Globus pallidus (tissue), 1 donor: Measurements from ENCODE around the gene HMGN1.
"Not testable (repeated sequence)": the region's sequence is repeated elsewhere in the genome, so short reads cannot be mapped to it uniquely, and the experiment has no call there.

Experiments
- DNase-seq: peaks from one replicate; pipeline ENCODE4 v3.0.0-alpha.2; 2015; ENCODE audit warnings: low spot score

The HMGN1 gene, protein sequence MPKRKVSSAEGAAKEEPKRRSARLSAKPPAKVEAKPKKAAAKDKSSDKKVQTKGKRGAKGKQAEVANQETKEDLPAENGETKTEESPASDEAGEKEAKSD

DNA sequence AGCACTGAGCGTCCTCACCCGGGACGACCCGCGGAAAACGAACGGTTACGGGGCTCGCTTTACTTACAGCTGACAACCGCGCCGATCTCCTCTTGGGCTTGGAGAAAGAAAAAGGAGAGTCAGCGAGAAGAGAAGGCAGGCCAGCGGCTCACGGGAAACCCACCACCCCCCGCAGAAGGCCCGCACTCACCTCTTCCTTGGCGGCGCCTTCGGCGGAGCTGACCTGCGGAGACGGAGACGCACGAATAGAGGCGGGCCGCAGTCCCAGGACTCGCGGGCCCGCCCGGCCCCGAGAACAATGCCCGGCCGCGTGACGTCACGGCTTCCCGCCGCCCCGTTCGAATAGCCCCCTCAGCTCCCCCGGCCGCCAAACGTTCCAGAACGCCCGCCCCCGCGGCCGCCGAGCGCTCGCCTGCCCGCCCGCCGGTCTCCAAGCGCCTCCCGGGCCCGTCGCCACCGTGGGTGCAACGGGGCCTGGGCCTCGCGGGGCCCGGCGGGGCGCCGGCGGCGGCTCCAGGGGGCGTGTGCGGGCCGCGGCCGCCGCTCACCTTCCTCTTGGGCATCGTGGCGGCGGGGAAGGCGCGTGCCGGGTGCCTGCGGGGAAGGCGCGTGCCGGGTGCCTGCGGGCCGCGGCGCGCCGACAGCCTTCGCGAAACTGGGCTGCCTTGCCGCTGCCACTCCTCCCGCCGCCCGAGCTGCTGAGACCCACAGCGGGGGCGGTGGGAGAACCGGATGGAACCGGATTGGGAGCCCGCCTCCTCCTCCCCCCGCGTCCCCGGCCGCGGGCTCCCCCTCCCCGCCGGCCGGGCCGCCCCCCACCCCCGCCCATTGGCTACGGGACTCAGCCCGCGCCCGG lies at the start of gene HMGN1:
Gene HMGN1, minus strand, starts transcription at position 734 of the 856 bp plus-strand sequence. Its CDS starts 171 bp downstream, at position 563.
- DNase-seq: peak; percentile 82

DNA sequence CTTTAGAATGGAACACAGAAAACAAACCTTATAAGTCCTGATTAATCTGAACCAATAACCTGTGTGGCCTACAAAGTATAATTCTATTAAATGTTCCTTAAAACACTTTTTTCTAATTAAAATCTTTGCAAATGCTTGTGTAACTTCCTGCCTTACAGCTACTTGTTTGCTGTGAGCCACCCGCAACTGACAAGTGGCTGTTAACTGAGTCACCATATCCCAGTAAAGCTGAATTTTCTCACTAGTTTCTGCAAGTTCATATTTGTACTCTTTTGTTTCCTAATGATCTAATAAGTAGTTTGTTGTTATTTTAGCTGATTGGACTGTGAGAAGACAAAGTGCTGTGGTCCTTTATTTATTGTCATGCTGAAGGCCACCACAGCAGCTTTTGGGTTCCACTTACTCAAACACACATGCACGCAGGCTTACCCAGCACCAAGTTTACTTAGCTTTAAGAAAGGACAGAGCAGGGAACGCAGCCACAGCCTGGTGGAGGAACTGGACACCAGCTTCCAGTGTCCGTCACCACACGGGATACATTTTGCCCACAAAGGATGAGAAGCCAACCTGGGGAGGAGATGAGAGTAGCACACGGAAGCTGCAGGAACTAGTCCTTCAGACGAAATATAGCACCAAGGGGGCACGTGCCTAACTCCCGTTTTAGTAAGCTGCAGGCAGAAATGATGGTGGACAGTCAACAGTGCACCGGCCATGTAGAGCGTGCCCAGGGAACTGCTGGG lies 48.9 kb upstream of the HMGN1 start:
- DNase-seq: no peak

DNA sequence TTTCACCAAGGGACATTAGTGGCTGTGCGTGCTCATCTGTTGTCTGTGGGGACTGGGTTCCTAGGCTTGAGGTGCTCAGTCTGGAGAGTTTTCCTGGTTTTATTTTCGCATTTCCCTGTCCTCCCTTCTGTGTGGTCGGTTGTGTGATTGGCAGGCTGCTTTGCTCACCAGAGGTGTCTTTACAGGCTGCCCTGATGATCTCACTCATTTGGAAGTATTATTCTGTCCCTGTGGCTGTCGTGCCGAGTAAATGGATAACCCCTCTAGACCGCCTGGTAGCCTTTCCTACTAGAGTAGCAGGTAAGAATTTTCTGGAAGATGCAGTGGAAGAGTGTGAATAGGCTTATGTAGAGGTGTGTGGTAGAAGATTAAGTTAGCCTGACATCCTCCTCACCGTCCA lies 44.1 kb upstream of the HMGN1 start:
- no peak for DNase-seq

DNA sequence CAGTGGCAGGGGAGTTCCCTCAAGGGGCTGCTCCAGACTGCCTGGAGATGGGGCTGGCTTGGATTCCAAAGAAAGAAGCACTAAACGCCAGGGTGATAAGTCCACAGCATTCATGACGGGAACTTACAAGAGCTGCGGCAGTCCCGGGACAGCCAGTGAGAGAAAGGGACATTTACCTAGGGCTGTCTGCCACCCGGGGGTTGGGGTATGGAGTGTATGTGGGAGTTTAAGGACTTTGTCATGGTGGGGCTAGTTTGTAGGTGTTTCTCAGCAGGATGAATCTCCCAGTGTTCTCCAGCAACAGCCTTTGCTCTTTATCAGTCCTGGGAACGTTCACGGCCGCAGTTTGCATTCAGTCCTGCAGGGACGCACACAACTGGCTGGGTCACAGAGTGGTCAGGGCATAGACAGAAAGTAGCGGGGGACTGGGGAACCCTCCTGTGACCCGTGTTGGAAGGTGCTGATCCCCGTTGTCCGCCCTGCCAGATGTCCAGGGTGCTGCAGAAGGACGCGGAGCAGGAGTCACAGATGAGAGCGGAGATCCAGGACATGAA lies 41.4 kb upstream of the HMGN1 start:
- DNase-seq: no peak

DNA sequence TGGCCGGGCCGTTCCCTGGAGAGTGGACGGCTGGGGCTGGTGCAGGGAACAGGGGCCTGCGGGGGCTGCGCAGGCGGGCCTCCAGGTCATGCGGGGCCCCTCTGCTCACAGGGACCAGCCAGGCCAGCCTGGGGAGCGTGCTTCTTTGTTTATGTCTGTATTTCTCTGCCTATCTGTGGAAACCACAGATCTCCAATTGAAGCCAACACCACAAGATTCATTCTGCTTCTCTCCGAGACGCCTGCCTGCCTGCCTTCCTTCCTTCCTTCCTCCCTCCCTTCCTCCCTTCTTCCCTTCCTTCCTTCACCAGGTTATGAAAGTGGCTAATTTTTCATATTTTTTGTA lies 39.9 kb upstream of the HMGN1 start:
- DNase-seq: no peak

DNA sequence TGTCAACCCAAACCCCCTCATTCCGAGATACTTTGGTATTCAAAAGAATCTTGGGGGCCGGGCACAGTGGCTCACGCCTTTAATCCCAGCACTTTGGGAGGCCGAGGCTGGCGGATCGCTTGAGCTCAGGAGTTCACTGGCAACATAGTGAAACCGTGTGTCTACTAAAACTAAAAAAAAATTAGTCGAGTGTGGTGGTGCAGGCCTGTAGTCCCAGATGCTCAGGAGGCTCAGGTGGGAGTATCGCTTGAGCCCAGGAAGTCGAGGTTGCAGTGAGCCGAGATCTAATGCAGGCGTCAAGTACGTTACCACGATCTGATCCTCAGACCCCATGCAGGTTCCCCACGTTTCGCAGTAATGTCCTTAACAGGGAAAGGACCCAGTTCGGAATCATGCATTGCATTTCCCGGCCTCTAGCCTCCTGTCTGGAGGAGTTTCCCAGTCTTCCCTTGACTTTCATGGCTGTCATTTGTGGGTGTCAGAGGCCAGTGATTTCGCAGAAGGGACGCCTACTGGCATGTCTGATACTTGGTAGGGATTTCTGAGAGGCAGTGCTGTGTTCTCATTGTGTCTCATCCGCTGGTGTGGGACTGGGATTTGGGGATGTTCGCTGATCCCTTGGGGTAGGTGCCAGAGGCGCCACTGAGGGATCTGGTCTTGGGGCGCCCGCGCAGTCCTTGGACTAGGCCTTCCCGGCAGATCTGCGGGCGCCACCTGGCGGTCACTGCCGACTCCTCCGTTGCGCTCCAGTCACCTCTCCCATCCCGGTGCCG lies 39.3 kb upstream of the HMGN1 start:
- DNase-seq: peak; percentile 82

DNA sequence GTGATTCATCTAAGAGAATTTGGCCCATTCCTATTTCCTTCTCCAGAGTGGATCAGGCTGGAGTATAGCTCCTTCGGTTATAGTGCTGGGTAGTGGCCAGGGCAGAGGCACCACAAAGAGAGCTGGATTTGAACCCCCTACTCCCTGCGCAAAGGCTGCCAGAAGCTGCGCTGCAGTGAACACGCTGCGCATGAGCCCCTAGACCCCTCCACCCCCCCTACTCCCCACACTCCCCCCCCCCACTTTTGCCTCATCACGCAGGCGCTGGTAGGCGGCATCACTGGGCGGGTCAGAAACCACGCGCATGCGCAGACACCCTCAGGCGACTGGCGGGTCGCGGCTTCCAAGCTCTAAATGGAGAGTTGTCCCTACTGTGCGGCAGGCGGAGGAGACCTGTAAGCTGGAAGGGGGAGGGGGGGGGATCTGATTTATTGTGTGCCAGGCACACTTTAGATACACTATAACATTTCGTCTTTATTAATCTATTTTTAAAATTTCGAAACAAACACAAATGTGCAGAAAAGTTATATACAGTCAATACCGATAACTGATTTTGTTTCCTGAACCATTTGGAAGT lies 38.7 kb upstream of the HMGN1 start:
- DNase-seq: peak; percentile 86

DNA sequence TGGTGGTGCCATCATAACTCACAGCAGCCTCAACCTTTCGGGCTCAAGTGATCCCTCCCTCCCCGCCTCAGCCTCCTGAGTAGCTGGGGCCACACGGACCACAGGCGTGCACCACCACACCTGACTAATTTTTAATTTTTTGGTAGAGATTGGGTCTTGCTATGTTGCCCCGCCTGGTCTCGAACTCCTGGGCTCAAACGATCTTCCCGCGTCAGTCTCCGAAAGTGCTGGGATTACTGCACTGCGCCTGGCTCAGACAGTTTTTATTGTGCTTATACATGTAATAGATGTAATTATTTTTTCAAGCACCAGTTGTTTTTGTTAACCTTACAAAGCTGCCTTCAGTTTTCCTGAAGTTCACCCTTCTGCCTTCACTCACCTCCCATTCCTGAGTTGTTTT lies 38.0 kb upstream of the HMGN1 start:
- DNase-seq: no peak

DNA sequence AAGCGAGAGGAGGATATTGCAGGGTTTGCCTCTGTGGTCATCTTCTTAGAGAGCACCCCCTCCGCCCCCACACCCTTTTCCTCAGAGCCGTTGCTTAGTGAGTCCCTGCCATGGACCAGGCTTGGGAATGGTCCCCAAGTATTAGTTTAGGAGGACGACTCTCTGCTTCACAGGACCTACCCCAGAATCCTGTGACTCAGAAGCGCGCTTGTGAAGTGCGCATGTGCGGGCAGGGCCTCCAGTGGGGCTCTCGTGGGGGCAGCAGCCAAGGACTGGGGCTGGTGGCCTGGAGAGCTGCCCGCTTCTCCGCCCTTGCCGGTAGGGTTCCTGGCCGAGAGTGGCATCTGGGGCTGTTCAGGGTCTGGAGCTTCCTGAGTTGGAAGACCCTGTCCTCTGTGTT lies 37.3 kb upstream of the HMGN1 start:
- peak; percentile 31 for DNase-seq

DNA sequence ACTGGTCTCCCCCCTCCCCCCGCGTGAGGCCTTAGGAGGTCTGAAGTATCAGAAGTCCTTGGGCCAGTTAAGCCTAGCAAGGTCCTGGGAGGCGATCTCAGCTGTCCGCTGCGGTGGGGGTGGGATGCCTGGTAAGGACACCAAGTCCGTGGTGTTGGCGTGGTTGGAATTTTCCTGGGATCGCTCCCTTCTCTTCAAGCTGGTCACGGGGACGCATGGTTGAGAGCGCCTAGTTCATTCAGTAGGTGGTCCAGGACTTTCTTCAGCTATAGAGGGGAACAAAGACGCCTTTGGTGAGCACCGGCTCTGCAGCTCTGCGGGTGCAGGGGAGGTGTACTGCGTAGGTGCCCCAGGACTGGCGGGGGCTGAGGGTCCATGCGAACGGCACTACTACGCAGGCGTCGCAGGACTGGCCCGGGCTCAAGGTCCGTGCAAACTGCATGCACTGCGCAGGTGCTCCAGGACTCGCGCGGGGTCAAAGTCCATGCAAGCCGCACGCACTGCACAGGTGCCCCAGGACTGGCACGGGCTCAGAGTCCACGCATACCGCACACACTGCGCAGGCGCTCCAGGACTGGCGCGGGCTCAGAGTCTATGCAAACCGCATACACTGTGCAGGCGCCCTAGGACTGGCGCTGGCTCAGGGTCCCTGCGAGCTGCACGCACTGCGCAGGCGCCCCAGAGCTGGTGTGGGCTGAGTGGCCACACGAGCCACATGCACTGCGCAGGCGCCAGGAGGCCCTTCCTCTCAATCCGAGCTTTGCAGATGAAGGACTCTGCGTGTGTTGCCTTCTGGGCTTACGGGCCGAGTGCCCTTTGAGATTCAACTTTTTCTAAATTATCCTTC lies 36.6 kb upstream of the HMGN1 start:
- DNase-seq: peak; percentile 89

DNA sequence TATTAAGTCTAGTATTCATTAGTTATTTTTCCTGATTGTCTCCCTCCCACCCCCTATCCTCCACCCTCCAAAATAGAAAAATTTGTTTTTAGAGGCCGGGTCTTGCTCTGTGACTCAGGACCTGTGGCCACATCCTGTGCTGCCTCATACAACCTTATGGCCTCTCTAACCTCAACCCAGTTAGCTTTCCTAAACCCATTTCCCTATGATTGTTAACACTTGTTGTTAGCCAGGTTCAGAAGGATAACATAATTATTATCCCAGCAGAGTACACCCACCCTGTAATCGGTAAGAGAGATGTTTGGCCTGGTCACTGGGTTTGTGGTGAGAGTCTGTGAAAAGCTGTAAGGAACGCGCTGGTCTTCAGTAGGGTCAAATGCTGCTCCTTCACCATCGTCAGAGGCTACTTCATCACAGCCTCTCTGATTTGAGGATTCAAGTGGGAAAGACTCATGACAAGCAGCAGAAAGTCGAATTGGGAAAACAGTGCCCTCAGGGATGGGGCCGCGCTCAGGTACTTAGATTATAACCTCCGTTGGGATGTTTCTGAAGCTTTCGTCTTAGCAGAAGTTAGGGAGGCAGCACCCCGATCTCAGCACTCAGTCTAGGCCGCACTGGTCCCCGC lies 35.9 kb upstream of the HMGN1 start:
- no peak for DNase-seq

DNA sequence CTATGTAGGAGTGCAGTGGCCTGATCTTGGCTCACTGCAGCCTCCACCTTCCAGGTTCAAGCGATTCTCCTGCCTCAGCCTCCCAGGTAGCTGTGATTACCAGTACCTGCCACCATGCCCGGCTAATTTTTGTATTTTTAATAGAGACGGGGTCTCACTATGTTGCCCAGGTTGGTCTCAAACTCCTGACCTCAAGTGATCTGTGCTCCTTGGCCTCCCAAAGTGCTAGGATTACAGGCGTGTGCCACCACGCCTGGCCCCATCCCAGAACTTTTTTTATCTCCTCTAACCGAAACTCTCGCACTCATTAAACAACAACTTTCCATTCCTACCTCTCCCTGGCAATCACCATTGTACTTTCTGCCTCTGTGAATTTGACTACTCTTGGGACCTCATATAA lies 33.2 kb upstream of the HMGN1 start:
- DNase-seq: not testable (repeated sequence)

DNA sequence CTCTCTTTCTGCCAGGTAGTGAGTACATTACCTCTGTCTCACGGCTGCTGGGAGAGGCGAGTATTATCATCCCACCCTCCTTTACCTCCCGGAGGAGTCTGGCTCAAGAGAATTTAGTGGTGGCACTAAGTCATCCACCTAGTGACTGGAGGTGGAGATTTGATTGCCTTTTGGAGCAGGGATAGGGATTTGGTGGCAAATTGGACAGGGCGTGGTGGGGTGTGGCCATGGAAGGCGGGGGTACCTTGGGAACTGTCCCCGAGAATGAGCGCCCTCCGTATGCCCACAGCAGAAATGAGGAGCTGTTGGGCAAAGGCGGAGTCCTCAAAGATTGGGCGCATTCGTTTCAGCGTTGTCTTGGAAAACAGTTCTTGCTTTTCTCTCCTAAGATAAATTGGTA lies 32.1 kb upstream of the HMGN1 start:
- DNase-seq: no peak

DNA sequence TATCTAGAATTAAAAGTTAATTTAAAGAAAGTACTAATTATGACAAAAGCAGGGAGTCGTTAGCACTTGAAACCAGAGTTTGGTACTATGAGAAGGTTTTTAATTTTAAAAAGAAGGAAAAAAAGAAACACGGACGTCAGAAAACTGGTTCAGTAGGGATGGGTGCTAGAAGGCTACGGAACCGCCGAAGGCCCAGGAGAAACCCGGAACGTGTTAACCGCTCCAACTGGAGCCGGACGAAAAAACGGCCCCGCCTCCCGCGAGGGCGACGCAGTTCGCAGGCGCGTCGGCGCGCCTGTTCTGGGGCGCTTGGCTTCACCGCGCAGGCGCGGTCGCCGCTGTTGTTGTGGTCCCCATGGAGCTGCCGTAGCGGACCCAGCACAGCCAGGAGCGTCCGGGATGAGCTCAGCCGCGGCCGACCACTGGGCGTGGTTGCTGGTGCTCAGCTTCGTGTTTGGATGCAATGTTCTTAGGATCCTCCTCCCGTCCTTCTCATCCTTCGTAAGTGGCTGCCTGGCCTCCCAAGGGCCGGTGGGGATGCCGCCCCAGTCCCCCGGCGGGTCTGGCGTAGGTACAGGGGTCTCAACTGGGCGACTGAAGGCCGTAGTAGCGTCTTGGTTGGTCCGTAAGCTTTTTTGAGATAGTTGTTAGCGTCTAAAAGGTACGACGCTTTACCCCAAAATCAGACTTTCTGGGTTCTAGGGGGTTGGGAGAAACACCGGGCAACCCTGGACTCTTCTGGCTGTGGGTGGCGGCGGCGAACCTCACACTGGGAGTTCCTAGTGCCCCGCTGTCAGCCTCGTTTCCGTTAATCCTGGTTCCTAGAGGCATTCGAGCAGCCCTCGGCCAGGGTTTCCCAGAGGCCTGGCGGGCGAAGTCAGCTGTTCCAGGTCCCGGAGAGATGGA lies 31.4 kb upstream of the HMGN1 start:
- peak; percentile 88 for DNase-seq

DNA sequence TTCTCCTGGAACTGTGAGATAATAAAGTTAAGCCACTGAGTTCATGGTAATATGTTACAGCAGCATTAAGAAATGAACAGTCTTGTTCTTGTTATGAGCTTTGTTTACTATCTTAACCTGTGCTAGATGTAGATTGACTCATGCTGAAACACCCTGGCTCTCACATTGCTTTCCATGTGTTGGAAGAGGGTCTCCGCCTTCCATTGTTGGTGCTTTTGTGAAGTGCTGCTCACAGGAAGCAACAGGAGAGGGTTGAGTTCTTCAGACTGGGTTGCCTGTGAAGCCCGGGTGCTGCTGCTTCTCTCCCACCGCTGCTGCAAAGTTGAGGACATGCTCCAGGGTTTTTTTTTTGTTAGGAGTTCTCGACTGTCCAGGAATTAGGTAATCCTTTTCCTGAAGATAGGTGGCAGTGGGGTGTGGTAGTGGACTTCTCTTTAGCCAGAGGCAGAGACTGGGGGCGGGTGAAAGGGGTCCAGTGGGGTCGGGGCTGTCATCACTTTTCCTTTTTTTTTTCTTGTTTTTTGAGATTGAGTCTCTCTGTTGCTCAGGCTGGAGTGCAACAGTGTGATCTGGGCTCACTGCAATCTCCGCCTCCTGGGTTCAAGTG lies 28.7 kb upstream of the HMGN1 start:
- DNase-seq: no peak

DNA sequence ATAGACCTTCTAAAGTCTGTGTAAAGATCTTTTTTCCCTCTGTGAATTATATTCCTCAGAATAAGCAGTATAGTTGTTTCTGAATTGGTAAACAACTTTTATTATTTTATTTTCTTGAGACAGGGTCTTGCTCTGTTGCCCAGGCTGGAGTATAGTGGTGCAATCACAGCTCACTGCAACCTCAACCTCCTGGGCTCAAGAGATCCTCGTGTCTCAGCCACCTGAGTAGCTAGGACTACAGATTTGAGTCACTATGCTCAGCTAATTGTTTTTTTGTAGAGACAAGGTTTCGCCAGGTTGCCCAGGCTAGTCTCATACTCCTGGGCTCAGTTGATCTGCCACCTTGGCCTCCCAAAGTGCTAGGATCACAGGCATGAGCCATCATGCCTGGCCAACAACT lies 26.6 kb upstream of the HMGN1 start:
- DNase-seq: no peak

DNA sequence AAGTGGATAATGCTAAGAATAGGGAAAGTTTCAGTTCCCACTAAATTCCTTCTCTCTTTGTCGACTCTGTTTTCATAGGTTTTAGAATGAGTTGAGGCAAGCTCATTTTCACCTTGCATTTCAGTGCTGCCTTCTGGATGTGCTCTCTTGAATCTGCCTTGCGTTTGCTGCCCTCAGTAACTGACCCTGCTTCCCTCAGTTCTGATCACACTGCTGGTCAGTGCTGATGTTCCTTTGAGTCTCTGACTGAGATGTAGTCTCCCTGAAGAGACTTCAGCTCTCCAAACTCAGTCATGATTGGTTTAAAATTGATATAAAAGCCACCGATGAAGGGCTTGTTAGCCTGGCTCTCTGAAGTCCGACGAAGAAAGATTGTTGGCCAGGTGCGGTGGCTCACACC lies 25.2 kb upstream of the HMGN1 start:
- no peak for DNase-seq

DNA sequence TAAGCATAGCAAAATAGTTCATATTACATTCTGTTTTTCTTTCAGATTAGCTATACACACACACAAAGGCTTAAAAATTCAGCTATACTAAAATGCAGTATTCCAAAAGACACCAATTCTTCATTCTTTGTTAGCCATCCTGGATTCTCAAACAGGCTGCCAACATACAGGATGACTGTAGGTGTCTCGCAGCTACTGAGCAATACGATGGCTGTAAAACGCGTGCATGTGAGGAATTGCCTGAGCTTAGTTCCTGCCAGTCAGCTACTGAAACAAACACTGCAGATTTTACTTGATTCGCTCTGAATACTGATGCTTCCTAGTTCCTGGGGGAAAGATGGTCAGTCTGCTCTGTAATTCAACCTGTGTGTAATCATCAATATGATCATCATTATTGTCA lies 24.7 kb upstream of the HMGN1 start:
- DNase-seq: no peak

DNA sequence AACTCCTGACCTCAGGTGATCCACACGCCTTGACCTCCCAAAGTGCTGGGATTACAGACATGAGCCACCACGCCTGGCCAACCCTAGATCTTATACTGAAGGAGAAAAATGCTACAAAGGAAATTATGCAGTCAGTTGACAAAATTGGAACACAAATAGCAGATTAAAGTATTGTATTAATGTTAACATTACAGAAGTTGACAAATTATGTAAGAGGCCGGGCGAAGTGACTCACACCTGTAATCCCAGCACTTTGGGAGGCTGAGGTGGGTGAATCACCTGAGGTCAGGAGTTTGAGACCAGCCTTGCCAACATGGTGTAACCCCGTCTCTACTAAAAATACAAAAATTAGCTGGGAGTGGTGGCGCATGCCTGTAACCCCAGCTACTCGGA lies 21.0 kb upstream of the HMGN1 start:
- not testable (repeated sequence) for DNase-seq
